GM12891 (cell line): ENCODE measurements around the gene SMURF2.

ENCODE experiments used
- DNase-seq: peaks from one replicate; pipeline ENCODE4 v3.0.0; 2011; ENCODE audit warnings: low spot score; ENCODE audit not compliant: insufficient read length
- FAIRE-seq: peaks from 2 replicates; lab custom pipeline; 2011; peaks lifted over from hg19 to GRCh38; lab: Jason Lieb, UNC
- PAX5 ChIP-seq: IDR thresholded peaks from 2 replicates; pipeline ENCODE4 v1.6.1; 2011; ENCODE audit warnings: low read length, moderate library complexity, mild to moderate bottlenecking; ENCODE audit not compliant: insufficient read depth, severe bottlenecking
- POLR2A ChIP-seq: IDR thresholded peaks from 2 replicates; pipeline ENCODE4 v1.6.1; 2011; ENCODE audit warnings: low read depth, low read length, control low read depth
- POLR2AphosphoS5 ChIP-seq: IDR thresholded peaks from 2 replicates; pipeline ENCODE4 v1.6.1; 2011; ENCODE audit warnings: low read depth, low read length, control low read depth
- POU2F2 ChIP-seq: IDR thresholded peaks from 2 replicates; pipeline ENCODE4 v1.6.1; 2011; ENCODE audit warnings: low read depth, mild to moderate bottlenecking, control low read depth, low read length, moderate library complexity
- SPI1 ChIP-seq: IDR thresholded peaks from 2 replicates; pipeline ENCODE4 v1.6.1; 2011; ENCODE audit warnings: low read depth, low read length, control low read depth
- TAF1 ChIP-seq: IDR thresholded peaks from 2 replicates; pipeline ENCODE4 v1.6.1; 2011; ENCODE audit warnings: low read depth, low read length, control low read depth

The SMURF2 gene

DNA sequence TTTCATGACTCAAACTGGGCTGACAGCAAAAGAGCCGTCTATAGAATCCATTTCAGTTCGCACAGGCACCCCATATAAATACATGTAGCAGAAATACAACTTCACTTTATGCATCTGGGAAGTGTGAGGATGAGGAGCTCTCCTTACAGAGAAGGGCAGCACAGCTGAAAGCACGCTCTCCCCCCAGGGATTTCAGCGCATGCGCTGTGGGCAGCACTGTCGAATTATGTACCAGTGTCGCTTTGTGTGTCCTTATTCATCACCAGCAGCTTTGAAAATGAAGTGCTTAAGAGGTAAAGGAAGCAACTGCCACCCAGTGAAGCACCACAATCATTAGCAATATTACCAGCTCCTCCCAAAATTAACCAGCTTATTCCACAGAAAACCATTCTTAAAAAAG is 115.4 kb downstream of the SMURF2 start:
- TF ChIP-seq PAX5 (no peak), POLR2A (no peak), TAF1 (no peak), POLR2AphosphoS5 (no peak), SPI1 (no peak), POU2F2 (no peak)
- DNase-seq (no peak), FAIRE-seq (no peak)

DNA sequence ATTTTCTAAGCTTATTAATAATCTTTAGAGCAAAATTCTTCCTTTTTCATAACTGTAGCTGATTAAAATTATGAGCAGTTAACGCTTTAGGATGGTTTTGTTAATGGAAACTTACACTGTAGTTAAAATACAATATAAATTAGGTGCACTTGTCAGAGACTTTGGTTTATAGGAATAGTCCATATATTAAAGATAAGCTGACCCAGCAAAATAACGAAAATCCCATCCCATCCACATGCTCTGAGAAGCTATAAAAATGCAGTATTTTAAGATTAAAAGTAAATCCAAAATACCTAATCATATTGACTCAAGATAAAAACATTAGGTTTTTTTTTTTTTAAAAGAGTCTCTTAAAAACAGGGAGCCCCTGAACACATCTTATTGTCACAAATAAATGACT is 117.4 kb downstream of the SMURF2 start:
- TF ChIP-seq POU2F2, result no peak
- no peak for TF ChIP-seq PAX5
- TF ChIP-seq SPI1, result no peak
- TF ChIP-seq TAF1, result no peak
- no peak for TF ChIP-seq POLR2A
- TF ChIP-seq POLR2AphosphoS5, result no peak
- DNase-seq, result no peak
- FAIRE-seq, result no peak

DNA sequence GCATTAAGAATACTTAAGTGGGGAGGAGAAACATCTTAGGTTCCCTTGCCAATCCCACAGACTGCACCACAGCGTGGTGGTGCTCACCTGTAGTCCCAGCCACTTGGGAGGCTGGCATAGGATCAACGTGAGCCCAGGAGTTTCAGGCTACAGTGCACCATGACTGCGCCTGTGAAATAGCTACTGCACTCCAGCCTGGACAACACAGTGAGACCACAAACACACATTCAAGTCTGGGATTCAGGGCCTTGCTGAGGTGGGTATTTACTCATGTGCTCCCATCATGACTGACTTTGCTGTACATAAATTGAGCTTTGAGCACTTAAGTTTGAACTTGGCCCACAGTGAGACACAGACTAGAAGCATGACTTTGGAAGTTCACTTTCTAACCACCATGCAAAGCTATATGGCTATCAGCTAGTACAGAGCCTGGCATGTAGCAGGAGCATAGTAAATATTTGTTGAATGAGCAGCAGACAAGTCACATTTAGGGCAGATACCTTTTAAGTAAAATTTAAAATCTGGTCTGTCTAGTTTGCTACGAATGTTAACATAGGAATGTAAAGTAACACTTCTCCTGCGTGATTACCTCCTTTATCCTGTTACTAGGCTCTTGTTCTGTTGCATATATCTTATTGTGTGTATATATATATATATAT is 121.9 kb downstream of the SMURF2 start:
- no peak for FAIRE-seq
- TF ChIP-seq TAF1 (no peak), POLR2A (no peak), PAX5 (no peak)
- no peak for DNase-seq

DNA sequence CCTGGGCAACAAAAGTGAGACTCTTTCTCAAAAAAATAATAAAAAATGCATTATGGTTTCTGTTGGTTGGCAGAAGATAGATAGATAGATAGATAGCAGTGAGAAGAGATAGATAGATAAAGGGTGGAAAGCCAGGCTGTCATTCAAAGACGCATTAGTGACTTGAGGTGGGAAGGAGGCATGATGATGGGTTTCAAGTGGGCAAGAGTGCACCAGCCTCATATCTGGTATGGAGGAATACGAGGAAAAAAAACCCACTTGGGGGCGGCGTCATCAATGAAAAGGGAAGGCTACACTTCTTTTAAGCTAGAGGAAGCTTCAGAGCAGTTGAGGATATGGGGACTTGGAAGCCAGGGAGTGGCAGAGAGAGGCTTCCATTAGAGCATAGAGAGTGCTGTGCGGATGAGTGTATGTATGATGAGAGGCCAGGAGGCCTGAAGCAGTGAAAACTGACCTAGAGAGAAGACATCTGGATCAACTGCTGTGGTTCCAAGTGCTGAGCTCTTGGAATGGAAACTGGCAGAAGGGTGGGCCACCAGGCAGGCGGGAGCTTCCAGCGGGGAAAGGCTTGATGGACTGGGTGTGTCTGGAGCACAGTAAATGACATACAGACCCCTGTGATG is 123.5 kb downstream of the SMURF2 start:
- FAIRE-seq (no peak), DNase-seq (no peak)
- no peak for TF ChIP-seq POU2F2
- no peak for TF ChIP-seq TAF1
- TF ChIP-seq SPI1, result no peak
- no peak; the same call in 1 of the 2 replicates for TF ChIP-seq POLR2AphosphoS5
- no peak for TF ChIP-seq PAX5
- no peak for TF ChIP-seq POLR2A

DNA sequence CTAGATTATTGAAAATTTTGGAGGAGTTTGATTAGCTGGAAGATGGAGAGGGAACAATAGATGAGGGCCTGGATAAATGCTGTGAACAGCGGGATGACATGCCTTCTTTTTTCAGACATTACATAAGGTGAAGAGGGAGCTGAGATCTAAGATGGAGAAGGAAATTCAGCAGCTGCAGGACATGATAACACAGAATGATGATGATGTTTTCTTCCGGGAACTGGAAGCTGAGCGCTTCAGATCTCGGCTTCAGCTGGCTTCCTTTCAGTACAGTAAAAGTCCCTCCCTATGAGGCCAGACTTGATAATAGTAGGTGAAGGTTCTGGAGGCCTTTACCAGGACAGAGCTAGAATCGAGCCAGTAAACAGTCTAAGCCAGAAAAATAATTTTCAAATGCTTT is 124.6 kb downstream of the SMURF2 start:
- no peak for TF ChIP-seq POLR2A
- TF ChIP-seq POU2F2, result no peak
- no peak for FAIRE-seq

DNA sequence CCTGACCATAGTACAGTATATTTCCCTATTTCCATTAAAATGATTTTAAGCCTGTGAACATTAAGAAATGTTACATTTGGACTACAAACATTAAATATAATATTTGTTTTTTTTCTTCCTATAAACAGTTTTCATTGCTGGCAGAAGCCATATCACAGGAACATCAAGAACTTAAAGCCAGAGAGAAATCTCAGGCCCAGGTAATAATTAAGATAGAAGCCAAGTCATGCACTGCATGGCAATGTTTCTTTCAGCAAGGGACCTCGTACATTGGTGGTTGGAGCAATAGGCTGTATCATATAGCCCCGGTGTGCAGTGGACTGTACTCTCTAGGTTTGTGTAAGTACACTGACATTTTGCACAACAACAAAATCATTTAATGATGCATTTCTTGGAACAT is 125.2 kb downstream of the SMURF2 start:
- FAIRE-seq (no peak), DNase-seq (no peak)
- TF ChIP-seq SPI1 (no peak), POU2F2 (no peak), TAF1 (no peak), POLR2AphosphoS5 (no peak), PAX5 (no peak), POLR2A (no peak)

More for the DNA sequence above, 124.6 kb downstream of the SMURF2 start:
- DNase-seq, result no peak

DNA sequence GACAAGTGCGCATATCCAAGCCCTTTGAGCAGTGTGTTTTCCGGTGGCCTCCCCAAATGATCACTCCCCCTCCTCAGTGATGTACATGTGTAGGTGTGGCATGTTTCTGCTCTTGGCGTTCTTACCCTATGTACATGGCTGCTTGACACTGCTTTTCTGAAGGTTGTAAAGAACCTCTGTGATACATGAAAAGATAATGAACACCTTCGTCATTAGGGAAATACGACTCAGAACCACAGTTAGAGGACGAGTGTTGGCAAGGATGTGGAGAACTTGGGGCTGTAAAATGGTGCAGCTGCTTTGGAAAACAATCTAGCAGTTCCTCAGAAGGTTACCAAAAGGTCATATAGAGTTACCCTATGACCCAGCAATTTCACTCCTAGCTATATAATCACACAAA is 126.8 kb downstream of the SMURF2 start:
- TF ChIP-seq POLR2AphosphoS5 (no peak), POU2F2 (no peak), POLR2A (no peak), PAX5 (no peak), TAF1 (no peak), SPI1 (no peak)
- DNase-seq (no peak), FAIRE-seq (no peak)

DNA sequence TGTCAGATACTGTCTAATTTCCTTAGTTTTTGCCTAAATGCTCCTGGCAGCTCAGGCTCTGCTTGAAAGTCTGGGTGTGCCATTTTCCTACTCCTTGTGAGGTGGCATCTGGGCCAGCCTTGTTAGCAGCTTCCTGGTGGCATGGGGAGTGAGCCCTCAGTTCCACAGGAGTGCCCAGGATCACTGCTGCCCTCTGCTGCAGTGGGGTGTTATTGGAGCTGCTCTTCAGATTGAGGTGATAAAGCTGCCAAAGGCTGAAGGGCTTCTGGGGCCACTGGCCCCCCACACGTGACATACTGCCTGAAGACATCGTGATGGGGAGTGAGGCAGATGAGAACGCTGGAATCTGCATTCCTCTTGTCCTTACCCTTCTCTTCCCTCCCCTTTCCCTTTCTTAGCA is 127.9 kb downstream of the SMURF2 start:
- FAIRE-seq (no peak), DNase-seq (no peak)
- no peak for TF ChIP-seq PAX5
- TF ChIP-seq POU2F2, result no peak

DNA sequence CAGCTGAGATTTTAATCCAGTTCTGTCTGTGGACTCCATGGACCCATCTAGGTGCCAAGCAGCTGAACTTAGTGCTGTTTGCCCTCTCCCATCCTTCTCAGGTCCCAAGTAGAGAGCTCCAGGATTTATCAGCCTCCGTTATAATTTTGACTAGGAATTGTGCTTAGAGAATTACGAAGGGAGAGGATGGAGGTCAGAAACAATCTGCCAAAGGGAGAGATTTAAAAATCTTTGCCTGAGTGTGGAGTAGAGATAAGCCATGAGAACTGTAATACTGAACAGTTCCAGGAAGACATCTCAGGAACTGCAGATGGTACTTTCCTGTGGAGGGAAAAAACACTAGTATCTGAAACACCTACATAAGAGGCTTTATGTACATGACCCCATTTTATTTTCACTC is 128.3 kb downstream of the SMURF2 start:
- DNase-seq (no peak), FAIRE-seq (no peak)
- TF ChIP-seq TAF1 (no peak), POLR2AphosphoS5 (no peak)

DNA sequence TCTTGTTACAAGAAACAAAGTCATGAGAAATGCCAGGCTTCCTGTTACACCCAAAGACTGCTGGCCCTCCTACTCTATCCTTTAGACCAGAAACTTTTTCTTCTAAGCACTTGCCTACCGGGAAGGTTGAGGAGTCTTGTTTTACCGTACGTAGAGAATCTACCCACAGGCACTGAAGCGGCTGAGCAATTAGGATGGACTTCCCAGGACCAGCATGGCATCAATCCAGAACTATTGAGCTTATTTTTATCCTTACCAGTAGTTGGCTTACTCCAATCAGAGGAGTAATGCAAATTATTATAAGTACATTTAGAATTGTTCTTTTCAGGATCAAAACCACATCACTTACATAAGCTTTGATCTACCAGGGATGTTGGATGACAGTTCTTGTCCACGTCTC is 129.7 kb downstream of the SMURF2 start:
- TF ChIP-seq POU2F2 (no peak), SPI1 (no peak), TAF1 (no peak), POLR2AphosphoS5 (no peak), POLR2A (no peak), PAX5 (no peak)
- DNase-seq (no peak), FAIRE-seq (no peak)

DNA sequence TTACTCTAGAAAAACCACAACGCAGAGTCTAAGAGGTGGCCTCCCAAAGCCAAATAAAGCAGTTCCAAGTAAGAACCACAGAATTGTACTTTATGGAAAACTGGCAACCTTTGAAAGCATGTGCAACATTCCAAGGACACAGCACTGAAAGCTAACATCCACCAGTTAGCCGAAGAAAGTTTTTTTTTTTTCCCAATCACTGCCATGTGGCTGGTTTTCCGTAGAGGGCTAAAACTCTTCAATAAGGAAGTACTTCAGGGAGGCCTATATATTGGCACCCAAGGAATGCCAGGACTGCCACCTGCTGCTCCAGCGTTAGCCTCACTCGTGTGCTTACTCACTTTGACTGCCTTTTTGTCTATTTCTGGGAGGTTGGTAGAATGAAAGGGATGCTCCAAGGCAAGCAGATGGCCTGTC is 130.1 kb downstream of the SMURF2 start:
- DNase-seq (no peak), FAIRE-seq (no peak)
- TF ChIP-seq POU2F2 (no peak), POLR2AphosphoS5 (no peak), SPI1 (no peak), TAF1 (no peak), POLR2A (no peak), PAX5 (no peak)
